Dermis microvascular lymphatic vessel endothelial cell (primary cell): Measurements from ENCODE around the gene SLX4IP. TPM values are rescaled to one million over a fixed set of nuclear protein-coding genes. Genes with fewer than 3 reads are reported as not detected.
"Not testable (repeated sequence)": the region's sequence is repeated elsewhere in the genome, so short reads cannot be mapped to it uniquely, and the experiment has no call there.

Experiments used
- DNase-seq, 2 donors: peaks; one replicate each; pipeline versions ENCODE4 v3.0.0 to v3.0.0-alpha.2; 2010; ENCODE audit warnings: low read depth in 2 of 2
- total RNA-seq: library from RNA; depleted of rRNA; stranded (reverse); fragments of >200 nt; gene quantifications from 2 replicates; pipeline ENCODE4 v1.2.1, GENCODE V29; 2014

The SLX4IP gene
- total RNA-seq, 1 donor from 2014 or later, result 2.6 TPM

- no peak for DNase-seq
Observed at GRCh38 chr20:10571313-10571815, 136.3 kb downstream of the SLX4IP start.

DNA sequence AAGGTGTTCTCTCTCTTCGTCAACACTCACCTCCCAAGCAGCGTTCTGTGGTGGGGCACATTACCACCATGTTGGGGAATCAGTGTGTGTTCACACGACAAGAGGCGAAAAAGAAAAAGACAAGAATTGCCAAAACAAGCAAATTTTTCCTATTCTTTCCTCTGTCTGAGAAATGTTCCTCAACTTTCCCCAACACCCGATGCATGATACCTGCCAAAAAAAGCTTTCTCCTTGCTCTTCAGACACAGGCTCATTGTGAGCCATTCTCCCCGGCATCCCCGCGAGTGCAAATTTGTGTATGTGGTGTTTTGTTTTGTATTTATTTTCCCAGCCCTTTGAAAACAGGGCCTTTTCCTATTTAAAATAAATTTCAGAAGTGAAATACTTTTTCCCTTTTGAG is 137.7 kb downstream of the SLX4IP start:
- DNase-seq, result no peak

- peak; percentile 17 to 89 for DNase-seq
Observed at GRCh38 chr20:10573273-10573950, 138.3 kb downstream of the SLX4IP start.

DNA sequence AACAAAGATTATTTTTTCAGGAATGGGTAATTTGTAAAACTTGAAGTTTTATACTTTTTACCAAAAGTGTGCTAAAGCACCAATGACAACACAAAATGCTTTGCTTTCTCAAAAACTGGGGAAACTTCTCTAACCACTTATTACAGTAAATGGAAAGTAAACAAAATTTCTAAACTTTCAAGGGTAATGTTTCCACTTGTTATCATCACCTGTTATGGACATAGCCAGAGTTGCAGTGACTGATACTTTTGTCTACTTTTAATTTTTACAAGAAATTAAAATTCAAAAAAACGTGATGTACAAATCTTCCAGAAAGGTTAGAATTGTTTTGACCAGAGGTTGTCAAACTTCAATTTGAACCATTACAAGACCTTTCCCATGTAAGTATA is 138.8 kb downstream of the SLX4IP start:
- DNase-seq, result no peak

- DNase-seq, result peak; percentile 20 to 63
Observed at GRCh38 chr20:10576411-10577090, 141.4 kb downstream of the SLX4IP start.

DNA sequence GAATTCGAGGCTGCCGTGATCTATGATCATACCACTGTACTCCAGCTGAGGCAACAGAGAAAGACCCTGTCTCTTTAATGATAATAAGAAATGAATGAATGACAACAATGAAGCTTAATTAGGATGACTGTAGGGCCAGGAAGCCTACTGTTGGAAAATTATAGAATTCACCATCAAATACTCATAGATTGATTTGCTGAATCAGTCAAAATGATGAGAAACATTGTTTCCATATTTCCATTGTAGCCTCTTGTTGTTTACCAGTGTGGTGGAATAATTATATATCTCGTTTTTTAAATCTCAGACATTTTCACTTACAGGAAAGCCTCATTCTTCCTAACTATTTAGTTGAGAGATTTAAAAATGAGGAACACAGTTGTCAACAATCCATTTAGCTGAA is 142.5 kb downstream of the SLX4IP start:
- no peak for DNase-seq

DNA sequence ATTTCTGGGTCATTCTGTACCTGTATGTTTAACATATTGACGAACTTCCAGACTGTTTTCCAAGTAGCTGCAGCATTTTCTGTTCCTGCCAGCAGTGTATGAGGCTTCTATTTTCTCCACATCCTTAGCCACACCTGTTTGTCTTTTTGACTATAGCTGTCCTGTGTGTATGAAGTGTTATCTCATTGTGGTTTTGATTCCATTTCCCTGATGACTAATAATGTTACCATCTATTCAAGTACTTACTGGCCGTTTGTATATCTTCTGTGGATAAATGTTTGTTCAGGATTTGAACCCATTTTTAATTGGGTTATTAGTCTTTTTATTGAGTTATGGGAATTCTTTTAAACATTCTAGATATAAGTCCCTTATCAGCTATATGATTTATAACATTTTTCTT is 143.5 kb downstream of the SLX4IP start:
- peak; percentile 44 to 85 for DNase-seq

DNA sequence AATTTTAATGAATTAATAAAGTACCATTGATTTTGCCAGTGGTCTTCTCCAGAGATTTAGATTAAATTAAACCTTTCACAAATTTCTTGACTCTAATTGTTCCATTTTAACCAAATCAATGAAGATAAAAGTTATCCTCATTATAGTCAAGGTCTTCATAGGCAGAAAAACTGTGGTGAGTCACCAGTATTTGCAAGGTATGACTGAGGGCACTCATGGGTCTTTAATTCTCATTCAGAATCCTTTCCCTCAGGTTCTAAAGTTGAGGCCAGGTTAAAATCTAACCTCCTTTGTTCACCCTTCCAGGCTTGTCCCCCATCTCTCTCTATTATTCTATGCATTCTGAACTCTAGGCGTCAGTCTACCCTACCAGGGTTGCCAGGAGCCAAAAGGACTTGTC is 144.8 kb downstream of the SLX4IP start:
- DNase-seq, result no peak

- DNase-seq, result no peak
Observed at GRCh38 chr20:10580700-10581099, 145.6 kb downstream of the SLX4IP start.

DNA sequence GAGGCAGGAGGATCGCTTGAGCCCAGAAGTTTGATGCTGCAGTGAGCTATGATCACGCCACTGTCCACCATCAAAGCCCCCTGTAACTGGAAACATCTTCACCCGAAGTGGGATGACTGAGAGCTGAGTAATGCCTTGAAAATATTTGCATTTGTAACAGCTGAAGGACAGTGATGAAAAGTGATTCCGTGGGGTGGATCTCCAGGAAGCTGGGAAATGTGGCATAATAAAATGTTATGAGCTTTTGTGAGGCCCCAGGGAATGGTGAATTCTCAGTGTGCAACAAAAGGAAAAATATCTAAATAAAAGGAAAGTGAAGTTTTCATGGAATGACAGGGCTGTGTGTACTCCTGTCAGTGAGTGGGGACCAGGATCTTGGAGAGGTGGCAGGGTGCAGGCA is 146.7 kb downstream of the SLX4IP start:
- DNase-seq, result peak in 1 of 2 donors; percentile 55

DNA sequence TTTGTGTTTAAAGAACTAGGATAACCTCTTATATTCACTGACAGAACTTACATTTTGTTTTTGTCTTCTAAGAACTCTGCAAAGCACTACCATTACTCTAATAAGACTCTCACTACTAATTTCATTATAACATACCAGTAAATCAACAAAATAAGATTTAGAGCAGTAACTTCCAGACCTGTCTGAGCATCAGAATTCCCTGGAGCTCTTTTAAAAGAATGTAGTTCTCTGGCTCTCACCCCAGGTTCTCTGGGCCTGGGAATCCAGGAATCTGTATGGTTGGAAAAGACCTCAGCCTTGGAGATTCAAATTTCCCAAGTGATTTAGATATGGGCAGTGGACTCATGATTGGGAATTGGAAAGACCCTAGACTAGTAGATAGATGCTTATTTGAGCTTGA is 149.3 kb downstream of the SLX4IP start:
- DNase-seq, result no peak

- no peak for DNase-seq
Observed at GRCh38 chr20:10585308-10585707, 150.2 kb downstream of the SLX4IP start.

- DNase-seq, result no peak
Observed at GRCh38 chr20:10586296-10586695, 151.2 kb downstream of the SLX4IP start.

- not testable (repeated sequence) for DNase-seq
Observed at GRCh38 chr20:10590446-10590845, 155.3 kb downstream of the SLX4IP start.

- no peak for DNase-seq
Observed at GRCh38 chr20:10590950-10591671, 156.0 kb downstream of the SLX4IP start.

- DNase-seq, result peak in 1 of 2 donors; percentile 43
Observed at GRCh38 chr20:10591946-10592521, 156.9 kb downstream of the SLX4IP start.

GRCh38 chr20:10594296-10594868 is 159.3 kb downstream of the SLX4IP start:
- DNase-seq, result no peak

- DNase-seq, result no peak
Observed at GRCh38 chr20:10595266-10595665, 160.2 kb downstream of the SLX4IP start.

- no peak for DNase-seq
Observed at GRCh38 chr20:10595985-10596384, 160.9 kb downstream of the SLX4IP start.

- peak; percentile 83 for DNase-seq
Observed at GRCh38 chr20:10596710-10597121, 161.6 kb downstream of the SLX4IP start.

DNA sequence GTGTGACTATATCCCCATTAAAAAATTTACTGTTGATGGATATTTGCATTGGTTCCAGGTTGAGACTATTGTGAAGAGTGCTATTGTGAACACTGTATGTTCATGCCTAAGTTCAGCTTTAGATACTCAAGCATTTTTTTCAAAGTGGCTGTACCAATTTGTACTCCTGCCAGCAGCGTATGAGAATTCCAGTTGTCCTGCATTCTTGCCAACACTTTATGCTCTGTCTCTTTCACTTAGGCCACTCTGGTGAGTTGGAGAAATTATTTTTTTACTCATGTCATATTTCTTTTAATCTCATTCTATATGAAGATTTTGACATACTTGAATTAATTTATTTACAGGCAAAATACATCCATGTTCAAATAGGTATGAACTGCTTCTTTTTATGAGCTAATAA is 162.5 kb downstream of the SLX4IP start:
- no peak for DNase-seq
